DMS53 treated with DMSO at 0.1 percent for 48 hours (cell line): ENCODE measurements around the gene CST7.
"Not testable (repeated sequence)": the region's sequence is repeated elsewhere in the genome, so short reads cannot be mapped to it uniquely, and the experiment has no call there.

ENCODE experiments used
- DNase-seq: peaks from one replicate; lab custom pipeline; 2025; ENCODE audit not compliant: unreplicated experiment; lab: John Stamatoyannopoulos, UW

Gene CST7

DNA sequence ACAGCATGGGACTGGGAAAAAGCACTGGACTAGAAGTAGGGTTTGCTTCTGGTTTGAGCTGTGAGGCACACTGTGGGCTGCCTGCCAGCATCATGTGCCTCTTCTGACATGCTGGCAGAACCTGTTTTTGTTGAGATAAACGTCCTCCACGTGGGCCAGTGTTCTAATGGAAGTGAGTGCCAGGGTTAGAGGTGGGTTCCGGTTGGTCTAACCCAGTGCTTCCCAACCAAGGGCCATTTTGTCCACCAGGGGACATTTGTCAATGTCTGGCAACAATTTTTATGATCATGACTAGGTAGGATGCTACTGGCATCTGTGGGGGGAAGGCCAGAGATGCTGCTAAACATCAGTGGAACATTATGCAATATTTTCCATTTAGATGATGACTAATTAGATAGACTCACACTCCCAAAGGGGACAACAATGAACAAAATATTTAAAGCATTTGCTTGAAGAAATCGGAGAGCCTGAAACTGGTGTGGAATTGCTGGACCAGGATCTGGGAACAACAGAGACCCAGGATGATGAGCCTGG lies 51.3 kb downstream of the CST7 start:
- peak; percentile 51 for DNase-seq

DNA sequence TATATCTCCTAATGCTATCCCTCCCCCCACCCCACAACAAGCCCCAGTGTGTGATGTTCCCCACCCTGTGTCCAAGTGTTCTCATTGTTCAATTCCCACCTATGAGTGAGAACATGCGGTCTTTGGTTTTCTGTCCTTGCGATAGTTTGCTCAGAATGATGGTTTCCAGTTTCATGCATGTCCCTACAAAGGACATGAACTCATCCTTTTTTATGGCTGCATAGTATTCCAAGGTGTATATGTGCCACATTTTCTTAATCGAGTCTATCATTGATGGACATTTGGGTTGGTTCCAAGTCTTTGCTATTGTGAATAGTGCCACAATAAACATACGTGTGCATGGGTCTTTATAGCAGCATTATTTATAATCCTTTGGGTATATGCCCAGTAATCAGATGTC lies 52.3 kb downstream of the CST7 start:
- not testable (repeated sequence) for DNase-seq

DNA sequence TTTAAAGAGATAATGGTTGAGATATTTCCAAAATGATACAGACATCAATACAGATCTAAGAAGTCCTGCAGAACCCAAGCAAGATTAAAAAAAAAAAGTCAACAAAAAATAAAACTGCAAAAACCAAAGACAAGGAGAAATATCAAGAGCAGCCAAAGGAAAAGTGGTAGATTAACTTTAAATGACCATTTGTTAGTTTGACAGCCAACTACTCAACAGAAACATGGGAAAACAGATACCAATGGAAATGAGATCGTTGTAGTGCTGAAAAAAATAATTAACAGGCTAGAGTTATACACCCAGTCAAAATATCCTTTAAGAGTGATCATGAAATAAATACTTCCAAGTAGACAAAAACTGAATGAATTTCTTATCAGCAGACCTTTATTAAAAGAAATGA lies 53.9 kb downstream of the CST7 start:
- DNase-seq: no peak

DNA sequence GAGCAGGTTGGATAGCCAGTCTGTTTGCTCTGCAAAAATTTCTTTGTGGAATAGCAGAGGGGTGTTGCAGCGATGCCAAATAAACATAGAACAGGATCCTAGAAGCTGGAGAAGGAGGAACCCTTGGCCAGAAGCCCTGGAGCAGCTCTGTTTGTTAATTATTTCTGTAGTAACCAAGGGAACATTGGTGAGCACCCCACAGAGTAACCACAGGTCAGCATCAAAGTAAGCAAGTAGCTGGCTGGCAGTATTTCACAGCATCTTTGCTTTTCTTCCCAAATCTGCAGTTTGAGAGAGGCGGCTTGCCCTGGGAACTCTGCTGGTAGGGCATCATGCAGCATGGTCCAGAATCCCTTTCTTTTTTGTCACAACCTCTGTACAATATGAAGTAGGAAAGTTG lies 56.2 kb downstream of the CST7 start:
- no peak for DNase-seq

DNA sequence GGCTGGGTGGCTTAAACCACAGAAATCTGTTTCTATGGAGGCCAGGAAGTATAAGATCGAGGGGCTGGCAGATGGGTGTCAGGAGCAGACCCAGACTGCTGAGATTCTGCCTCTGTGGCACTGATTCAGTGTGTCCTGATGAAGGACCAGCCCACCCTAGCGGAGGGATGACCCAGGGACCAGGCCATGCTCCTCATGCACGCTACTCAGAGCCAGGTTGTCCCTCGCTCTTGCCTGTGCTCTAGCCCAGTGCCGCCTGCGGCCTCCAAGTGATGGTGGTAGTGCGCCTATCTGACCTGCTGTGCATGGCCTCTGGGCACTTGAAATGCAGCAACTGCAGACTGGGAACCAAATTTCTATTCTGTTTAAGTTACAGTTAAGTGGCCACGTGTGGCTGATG lies 56.6 kb downstream of the CST7 start:
- no peak for DNase-seq

DNA sequence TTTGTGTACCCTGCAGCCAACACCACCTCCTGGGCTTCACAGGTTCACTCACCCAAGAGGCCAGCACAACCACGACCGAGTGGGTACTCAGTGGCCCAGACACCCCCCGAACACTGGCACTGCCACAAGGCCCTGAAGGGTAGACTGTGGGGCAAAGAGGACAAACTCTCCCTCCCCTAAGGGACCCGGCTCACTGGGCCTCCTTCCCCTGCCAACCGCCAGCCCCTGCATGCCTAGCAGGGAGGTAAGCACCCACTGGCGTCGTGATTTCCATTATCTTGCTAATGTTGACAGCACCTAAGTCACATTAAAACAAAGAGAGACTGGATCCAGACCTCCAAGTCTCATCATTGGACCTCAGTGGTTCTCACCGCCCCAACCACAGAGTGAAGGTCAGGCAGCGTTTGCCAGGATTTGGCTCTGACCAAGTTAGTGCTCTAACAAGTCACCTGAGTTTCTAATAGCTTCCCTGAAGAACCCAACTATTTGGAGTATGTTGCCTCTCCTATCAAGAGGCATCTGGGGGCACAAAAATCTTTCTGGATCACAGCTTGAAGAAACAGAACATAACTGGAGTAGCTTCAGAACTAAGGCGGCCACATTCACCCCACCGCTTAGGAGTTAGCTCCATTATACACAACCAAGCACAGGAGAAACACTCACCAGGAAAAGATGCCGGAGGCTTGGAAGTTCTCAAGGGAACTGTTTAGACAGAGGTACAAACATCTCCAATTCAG lies 57.5 kb downstream of the CST7 start:
- DNase-seq: no peak

DNA sequence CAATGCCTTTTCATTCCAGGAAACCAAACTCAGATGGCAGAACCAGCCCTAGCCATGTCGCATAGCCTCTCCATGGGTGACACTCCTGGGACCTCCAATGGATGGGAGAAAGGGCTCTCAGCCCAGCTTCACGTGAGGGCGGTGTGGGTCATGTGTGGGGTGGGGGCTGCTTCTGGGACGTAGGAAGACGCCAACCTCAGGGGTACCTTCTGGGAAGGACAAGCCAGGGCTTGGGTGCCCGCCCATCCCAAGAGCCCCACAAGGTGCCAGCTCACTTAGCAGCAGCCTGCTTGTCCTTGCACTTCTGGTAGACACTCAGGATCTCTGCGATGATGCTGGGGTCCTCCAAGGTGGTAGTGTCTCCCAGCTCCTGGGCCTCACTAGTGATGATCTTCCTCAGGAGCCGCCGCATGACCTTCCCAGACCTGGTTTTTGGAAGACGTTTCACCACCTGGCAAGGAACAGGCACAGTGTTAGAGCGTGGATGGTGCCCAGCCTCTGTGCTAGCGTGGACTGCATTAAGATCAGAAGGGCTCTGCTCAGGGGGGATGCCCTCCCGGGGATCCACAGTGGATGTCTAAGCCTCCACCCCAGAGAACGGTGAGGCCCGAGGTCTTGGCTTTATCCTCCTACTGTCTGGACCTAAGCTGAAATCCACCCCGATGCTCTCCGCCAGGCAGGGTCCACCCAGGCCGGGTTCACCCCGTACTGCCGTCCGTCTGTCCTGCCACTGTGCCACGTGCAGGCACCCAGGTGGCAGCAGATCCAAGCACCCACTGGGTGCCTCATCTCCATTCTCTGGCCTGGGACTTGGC lies 58.6 kb downstream of the CST7 start:
- DNase-seq: no peak

DNA sequence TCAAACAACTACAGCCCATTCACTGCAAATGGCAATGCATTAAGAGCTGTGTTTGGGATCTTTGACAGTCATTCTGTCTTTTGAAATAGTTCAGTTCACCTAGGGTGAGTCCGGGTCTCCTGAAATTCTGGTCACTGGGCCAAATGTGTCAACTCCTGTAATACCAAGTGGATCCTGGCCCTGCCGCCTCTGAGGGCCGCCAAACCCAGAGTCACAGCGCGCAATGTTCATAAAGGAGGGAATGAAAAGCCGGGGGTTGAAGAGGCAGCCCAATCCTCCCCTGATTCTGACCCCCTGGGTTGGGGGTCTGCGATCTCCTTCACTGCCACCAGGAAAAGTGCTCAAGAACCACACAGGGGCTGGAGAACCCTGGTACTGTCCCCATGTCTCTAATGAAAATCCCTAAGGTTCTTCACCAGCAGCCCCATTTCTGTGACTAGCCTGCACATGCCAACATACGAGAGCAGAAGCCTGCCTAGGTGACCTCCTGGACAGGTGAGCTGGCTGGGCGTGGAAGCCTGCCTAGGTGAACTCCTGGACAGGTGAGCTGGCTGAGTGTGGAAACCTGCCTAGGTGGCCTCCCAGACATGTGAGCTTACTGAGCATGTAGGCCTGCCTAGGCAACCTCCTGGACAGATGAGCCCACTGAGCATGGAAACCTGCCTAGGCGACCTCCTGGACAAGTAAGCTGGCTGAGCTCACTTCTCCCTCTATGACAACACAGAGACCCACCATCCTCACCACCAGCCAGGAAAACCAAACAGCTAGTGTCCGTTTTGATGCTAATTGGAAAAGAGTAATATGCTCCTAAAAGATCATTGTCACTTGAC lies 59.5 kb downstream of the CST7 start:
- DNase-seq: no peak
